ENCODE results near the gene PRRC1.

DNA sequence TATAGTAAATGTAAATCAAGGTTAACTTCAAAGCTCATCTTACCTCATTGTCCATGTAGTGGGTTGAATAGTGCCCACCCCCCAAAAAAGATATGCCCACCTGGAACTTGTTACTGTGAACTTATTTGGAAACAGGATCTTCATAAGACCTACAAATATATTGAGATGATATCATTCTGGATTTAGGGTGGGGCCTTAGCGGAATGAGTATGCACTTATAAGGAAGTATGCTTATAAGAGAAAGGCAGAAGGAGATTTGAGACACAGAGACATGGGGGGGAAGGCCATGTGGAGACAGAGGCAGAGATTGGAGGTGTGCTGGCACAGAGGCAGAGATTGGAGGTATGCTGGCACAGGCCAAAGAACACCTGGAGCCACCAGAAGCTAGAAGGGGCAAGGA is 2.6 kb upstream of the PRRC1 start:
- TF ChIP-seq, protein P1, sequence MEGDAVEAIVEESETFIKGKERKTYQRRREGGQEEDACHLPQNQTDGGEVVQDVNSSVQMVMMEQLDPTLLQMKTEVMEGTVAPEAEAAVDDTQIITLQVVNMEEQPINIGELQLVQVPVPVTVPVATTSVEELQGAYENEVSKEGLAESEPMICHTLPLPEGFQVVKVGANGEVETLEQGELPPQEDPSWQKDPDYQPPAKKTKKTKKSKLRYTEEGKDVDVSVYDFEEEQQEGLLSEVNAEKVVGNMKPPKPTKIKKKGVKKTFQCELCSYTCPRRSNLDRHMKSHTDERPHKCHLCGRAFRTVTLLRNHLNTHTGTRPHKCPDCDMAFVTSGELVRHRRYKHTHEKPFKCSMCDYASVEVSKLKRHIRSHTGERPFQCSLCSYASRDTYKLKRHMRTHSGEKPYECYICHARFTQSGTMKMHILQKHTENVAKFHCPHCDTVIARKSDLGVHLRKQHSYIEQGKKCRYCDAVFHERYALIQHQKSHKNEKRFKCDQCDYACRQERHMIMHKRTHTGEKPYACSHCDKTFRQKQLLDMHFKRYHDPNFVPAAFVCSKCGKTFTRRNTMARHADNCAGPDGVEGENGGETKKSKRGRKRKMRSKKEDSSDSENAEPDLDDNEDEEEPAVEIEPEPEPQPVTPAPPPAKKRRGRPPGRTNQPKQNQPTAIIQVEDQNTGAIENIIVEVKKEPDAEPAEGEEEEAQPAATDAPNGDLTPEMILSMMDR (conservative IDR thresholded peaks at IDR 0.05; ENCODE audit: low read depth in 2 of 2): no peak
- TF ChIP-seq, protein P2, sequence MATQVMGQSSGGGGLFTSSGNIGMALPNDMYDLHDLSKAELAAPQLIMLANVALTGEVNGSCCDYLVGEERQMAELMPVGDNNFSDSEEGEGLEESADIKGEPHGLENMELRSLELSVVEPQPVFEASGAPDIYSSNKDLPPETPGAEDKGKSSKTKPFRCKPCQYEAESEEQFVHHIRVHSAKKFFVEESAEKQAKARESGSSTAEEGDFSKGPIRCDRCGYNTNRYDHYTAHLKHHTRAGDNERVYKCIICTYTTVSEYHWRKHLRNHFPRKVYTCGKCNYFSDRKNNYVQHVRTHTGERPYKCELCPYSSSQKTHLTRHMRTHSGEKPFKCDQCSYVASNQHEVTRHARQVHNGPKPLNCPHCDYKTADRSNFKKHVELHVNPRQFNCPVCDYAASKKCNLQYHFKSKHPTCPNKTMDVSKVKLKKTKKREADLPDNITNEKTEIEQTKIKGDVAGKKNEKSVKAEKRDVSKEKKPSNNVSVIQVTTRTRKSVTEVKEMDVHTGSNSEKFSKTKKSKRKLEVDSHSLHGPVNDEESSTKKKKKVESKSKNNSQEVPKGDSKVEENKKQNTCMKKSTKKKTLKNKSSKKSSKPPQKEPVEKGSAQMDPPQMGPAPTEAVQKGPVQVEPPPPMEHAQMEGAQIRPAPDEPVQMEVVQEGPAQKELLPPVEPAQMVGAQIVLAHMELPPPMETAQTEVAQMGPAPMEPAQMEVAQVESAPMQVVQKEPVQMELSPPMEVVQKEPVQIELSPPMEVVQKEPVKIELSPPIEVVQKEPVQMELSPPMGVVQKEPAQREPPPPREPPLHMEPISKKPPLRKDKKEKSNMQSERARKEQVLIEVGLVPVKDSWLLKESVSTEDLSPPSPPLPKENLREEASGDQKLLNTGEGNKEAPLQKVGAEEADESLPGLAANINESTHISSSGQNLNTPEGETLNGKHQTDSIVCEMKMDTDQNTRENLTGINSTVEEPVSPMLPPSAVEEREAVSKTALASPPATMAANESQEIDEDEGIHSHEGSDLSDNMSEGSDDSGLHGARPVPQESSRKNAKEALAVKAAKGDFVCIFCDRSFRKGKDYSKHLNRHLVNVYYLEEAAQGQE (IDR thresholded peaks at IDR 0.05; ENCODE audit: unreplicated experiment): no peak
- TF ChIP-seq EZH2 (IDR thresholded peaks at IDR 0.05; ENCODE audit: low read depth, unreplicated experiment): no peak
- no peak for TF ChIP-seq EZH2phosphoT487 (IDR thresholded peaks at IDR 0.05; ENCODE audit: unreplicated experiment)
- no peak for TF ChIP-seq POLR2AphosphoS5 (IDR thresholded peaks at IDR 0.05; ENCODE audit: low read depth)
- TF ChIP-seq CREB1 (CRISPR knock-in tag; IDR thresholded peaks at IDR 0.05; ENCODE audit: low read depth): no peak
- TF ChIP-seq STAT1 (IDR thresholded peaks at IDR 0.05; ENCODE audit: unreplicated experiment): no peak
